ENCODE measurements around the gene VSIG1. TPM values are rescaled to one million over a fixed set of nuclear protein-coding genes. Genes with fewer than 3 reads are reported as not detected.

Gene VSIG1
- total and polyA plus RNA-seq, 2 experiments from 2014 or later = 5.2 to 12.8 TPM

- no peak for TF ChIP-seq EZH2 (IDR thresholded peaks at IDR 0.05; ENCODE audit: borderline replicate concordance)
- TF ChIP-seq CTCF (IDR thresholded peaks at IDR 0.05; ENCODE audit: poor library complexity) = no peak
- TF ChIP-seq EZH2phosphoT487 (IDR thresholded peaks at IDR 0.05; ENCODE audit: low read depth, severe bottlenecking, unreplicated experiment) = no peak
- no peaks in the 10 kb centered on the region for H3K36me3 ChIP-seq (replicated peaks; ENCODE audit: insufficient read depth, low read depth)
- H4K20me1 ChIP-seq (ENCODE audit: insufficient read depth, poor library complexity, severe bottlenecking) = no peaks in the 10 kb centered on the region
- H3K27ac ChIP-seq = no peak overlapping the region
- H3K4me2 ChIP-seq = no peak overlapping the region
- H2AFZ ChIP-seq = no peak overlapping the region
- H3K4me1 ChIP-seq (ENCODE audit: insufficient read depth) = no peaks in the 10 kb centered on the region
- no peak for DNase-seq (ENCODE audit: low spot score)
- no peak overlapping the region for H3K4me3 ChIP-seq
- H3K27me3 ChIP-seq = no peaks in the 10 kb centered on the region
- WGBS (ENCODE audit: low lambda C conversion rate, missing lambda C conversion rate) = 64% methylated on average over 4 of the region's 4 CpGs
- no peaks in the 10 kb centered on the region for H3K79me2 ChIP-seq
- H3K9me2 ChIP-seq (replicated peaks; ENCODE audit: insufficient read depth) = no peaks in the 10 kb centered on the region
- no peaks in the 10 kb centered on the region for H3K9me3 ChIP-seq (ENCODE audit: low read depth)
These were observed 26.0 kb downstream of the VSIG1 start for GRCh38 chrX:108070891-108071290.

- no peaks in the 10 kb centered on the region for H3K9me2 ChIP-seq (replicated peaks; ENCODE audit: insufficient read depth)
- WGBS (ENCODE audit: low lambda C conversion rate, missing lambda C conversion rate) = 71% methylated on average over 1 of the region's 1 CpG
- H3K4me2 ChIP-seq = no peak overlapping the region
- H3K36me3 ChIP-seq (replicated peaks; ENCODE audit: insufficient read depth, low read depth) = no peaks in the 10 kb centered on the region
- no peak overlapping the region for H3K4me3 ChIP-seq
- no peak overlapping the region for H3K27ac ChIP-seq
- no peaks in the 10 kb centered on the region for H3K79me2 ChIP-seq
- H3K4me1 ChIP-seq (ENCODE audit: insufficient read depth) = no peaks in the 10 kb centered on the region
- no peaks in the 10 kb centered on the region for H3K27me3 ChIP-seq
- no peak for TF ChIP-seq EZH2phosphoT487 (IDR thresholded peaks at IDR 0.05; ENCODE audit: low read depth, severe bottlenecking, unreplicated experiment)
- no peak for TF ChIP-seq CTCF (IDR thresholded peaks at IDR 0.05; ENCODE audit: poor library complexity)
- no peak overlapping the region for H2AFZ ChIP-seq
- H3K9me3 ChIP-seq (ENCODE audit: low read depth) = no peaks in the 10 kb centered on the region
- no peaks in the 10 kb centered on the region for H4K20me1 ChIP-seq (ENCODE audit: insufficient read depth, poor library complexity, severe bottlenecking)
- no peak for DNase-seq (ENCODE audit: low spot score)
These were observed 26.7 kb downstream of the VSIG1 start for GRCh38 chrX:108071578-108071977.

GRCh38 chrX:108072746-108073145, 27.9 kb downstream of the VSIG1 start:
- Histone ChIP-seq H3K79me2 (no peaks in the 10 kb centered on the region), H3K36me3 (replicated peaks; ENCODE audit: insufficient read depth, low read depth) (no peaks in the 10 kb centered on the region), H3K4me1 (ENCODE audit: insufficient read depth) (no peaks in the 10 kb centered on the region), H3K9me2 (replicated peaks; ENCODE audit: insufficient read depth) (no peaks in the 10 kb centered on the region), H3K9me3 (ENCODE audit: low read depth) (no peaks in the 10 kb centered on the region), H3K4me3 (no peak overlapping the region), H3K27ac (no peak overlapping the region), H2AFZ (no peak overlapping the region), H3K4me2 (no peak overlapping the region), H3K27me3 (no peaks in the 10 kb centered on the region), H4K20me1 (ENCODE audit: insufficient read depth, poor library complexity, severe bottlenecking) (no peaks in the 10 kb centered on the region)
- TF ChIP-seq CTCF (IDR thresholded peaks at IDR 0.05; ENCODE audit: poor library complexity) (no peak), EZH2phosphoT487 (IDR thresholded peaks at IDR 0.05; ENCODE audit: low read depth, severe bottlenecking, unreplicated experiment) (no peak), EZH2 (IDR thresholded peaks at IDR 0.05; ENCODE audit: borderline replicate concordance) (no peak)
- WGBS (ENCODE audit: low lambda C conversion rate, missing lambda C conversion rate) = 87% methylated on average over 5 of the region's 5 CpGs
- DNase-seq (ENCODE audit: low spot score) = no peak

GRCh38 chrX:108081110-108081509, 36.2 kb downstream of the VSIG1 start:
- no peaks in the 10 kb centered on the region for H3K79me2 ChIP-seq
- H3K4me1 ChIP-seq (ENCODE audit: insufficient read depth) = no peaks in the 10 kb centered on the region
- no peaks in the 10 kb centered on the region for H3K9me2 ChIP-seq (replicated peaks; ENCODE audit: insufficient read depth)
- DNase-seq (ENCODE audit: low spot score) = no peak
- H3K4me3 ChIP-seq = no peak overlapping the region
- H3K9me3 ChIP-seq (ENCODE audit: low read depth) = no peaks in the 10 kb centered on the region
- no peak overlapping the region for H3K27ac ChIP-seq
- no peaks in the 10 kb centered on the region for H3K27me3 ChIP-seq
- H4K20me1 ChIP-seq (ENCODE audit: insufficient read depth, poor library complexity, severe bottlenecking) = no peaks in the 10 kb centered on the region
- 71% methylated on average over 2 of the region's 2 CpGs for WGBS (ENCODE audit: low lambda C conversion rate, missing lambda C conversion rate)
- H2AFZ ChIP-seq = no peak overlapping the region
- no peak overlapping the region for H3K4me2 ChIP-seq
- no peaks in the 10 kb centered on the region for H3K36me3 ChIP-seq (replicated peaks; ENCODE audit: insufficient read depth, low read depth)
- TF ChIP-seq EZH2 (IDR thresholded peaks at IDR 0.05; ENCODE audit: borderline replicate concordance) (no peak), EZH2phosphoT487 (IDR thresholded peaks at IDR 0.05; ENCODE audit: low read depth, severe bottlenecking, unreplicated experiment) (no peak), CTCF (IDR thresholded peaks at IDR 0.05; ENCODE audit: poor library complexity) (no peak)
